GM19468 (cell line): Measurements from ENCODE around the gene FANCC.

Experiments
- ATAC-seq: cut with Tn5 transposase; IDR thresholded peaks from one replicate; pipeline ENCODE4 v1.9.1; 2021; ENCODE audit warnings: mild to moderate bottlenecking, moderate library complexity, moderate number of reproducible peaks; ENCODE audit not compliant: unreplicated experiment; ENCODE audit errors: extremely low read depth

Gene FANCC

DNA sequence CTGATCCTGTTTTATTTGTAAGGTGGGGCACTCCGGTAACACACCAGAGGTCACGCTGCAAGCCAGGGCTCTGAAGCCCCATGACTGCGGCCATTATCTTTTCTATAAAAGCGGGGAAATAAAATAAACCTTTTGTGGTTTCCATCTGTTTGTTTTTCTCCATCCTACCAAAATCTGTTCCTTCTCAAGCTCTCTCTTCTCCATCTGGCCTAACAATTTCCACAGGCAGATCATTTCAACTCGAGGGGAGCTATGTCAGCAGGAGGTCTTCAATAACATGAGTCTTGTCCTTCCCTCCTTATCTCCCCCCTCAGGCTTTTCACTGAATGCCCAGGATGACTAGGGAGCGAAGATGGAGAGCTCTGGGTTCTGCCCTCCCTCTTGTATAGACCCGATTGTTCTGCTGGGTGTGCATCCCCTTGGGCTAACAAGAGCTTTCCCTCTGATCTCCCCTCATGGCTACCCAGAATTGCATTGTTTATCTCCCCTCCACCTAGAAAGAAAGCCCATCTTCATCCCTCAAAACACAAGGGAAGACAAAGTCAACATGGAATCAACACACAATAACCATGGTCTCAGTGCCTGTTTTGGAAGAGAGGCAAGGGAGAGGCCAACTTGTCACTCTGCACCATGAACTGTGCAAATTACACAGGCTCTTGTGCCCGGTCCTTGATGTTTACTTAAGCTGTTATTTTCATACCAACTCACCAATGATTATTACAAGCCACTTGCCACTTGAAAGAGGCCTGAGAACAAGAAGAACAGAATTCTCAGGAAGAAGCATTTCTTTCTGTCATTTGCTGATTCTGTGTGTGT is 187.8 kb downstream of the FANCC start:
- no peak for ATAC-seq

DNA sequence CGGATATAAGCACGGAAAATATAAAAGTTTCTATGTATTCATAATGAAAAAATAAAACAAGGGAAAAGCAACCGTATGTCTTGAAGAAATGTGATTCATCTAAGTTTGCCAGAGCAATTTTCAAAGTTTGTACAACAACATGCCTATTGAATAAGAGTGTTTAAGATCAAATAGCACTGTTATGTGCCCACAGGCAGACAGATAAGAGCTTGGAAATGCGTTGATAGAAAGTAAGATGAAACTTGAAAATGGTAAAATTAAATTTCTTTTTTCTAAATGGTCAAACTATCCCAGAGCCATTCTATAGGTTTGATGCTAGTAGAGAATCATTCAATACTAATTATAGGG is 189.4 kb downstream of the FANCC start:
- no peak for ATAC-seq

DNA sequence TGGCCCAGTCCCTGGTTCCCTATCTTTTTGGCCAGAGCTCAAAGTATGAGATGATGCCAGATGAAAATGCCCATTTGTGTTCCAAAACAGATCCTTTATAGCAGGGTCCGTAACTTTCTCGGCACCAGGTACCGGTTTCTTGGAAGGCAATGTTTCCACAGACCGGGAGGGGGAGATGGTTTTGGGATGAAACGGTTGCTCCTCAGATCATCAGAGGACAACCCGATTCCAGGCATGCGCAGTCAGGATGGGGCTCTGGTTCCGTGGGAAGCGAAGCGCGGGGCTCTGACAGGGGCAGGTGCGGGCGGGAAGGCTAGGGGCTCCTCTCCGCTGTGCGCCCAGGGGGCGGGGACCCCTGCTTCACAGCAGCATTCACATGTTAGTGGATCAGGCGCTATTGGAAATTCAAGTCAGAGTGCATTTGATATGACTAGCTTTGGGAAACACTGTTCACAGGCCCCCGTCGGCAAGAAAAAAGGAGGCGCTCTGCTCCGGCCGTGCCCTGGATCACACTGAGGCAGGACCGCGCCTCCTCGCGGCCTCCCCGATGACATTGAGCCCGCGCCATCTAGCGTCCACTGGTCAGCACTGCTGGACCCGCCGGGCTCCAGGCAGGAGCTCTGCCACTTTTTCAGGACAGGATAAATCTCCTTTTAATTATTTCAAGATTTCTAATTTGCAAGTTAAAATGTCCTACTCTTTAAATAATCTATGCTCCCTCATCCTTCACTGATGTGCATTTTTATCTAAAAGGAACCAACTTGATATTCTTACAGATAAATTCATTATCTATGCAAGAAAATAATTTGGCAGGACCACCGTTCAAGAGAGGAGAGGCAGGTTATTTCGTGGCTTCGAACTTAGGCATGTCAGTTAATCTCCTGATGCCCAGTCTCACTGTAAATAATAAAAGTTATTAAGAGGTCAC is 190.0 kb downstream of the FANCC start:
- ATAC-seq = no peak

DNA sequence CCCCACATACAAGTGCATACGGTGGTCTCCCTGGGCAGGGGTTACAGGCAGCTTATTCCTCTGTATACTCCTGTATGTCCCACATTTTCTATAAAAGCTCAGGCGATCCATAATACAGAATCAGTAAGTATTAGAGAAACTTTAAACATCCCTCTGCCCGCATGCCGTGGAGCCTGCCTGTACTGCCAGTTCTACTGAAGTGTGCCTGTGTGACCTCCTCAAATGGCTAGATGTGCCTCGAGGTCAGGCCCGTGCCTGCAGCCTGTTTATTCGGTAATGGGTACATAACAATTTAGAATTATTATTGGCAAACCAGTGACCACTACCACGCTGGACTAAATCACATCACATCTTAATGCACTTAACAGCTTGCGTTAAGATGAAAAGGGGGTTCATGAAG is 190.8 kb downstream of the FANCC start:
- ATAC-seq = no peak

- no peak for ATAC-seq
These were observed 191.9 kb downstream of the FANCC start for GRCh38 chr9:95125652-95126051.

DNA sequence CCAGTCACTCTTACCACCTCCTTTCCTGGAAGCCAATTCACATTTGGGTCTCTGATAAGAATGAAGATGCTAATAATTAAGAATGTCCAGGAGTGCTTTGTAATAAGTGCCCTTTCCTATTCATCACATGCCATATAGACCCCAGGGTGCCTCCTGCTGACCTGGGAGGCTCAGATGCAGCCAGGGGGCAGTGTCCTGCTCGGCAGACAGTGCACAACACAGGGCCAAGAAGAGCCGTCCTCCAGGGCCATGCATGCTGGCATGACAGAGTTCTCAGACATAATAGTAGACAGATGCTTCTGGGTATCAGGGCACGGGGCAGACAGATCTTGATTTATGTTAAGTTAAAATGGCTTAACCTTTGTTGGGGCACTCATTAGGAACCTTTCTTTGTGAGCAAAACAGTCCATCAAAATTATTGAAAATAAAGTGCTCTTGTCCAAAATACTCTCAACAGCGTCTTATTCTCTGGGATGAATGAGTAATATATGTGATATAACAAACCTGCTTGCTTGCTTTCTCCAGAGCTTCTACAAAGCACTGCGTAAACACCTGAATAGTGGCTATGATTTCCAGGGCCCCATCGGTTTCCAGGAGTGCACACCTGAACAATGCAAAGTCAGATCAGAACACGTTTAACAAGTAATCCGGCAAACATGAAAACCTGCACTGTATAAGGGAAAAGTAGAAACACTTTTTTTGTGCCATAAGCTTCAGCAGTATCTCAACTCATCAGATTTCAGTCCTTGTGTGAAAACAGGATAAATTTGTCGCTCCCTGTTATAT is 192.7 kb downstream of the FANCC start:
- no peak for ATAC-seq

GRCh38 chr9:95120781-95121370 is 196.6 kb downstream of the FANCC start:
- ATAC-seq = no peak

- no peak for ATAC-seq
These were observed 198.9 kb downstream of the FANCC start for GRCh38 chr9:95118596-95118995.

DNA sequence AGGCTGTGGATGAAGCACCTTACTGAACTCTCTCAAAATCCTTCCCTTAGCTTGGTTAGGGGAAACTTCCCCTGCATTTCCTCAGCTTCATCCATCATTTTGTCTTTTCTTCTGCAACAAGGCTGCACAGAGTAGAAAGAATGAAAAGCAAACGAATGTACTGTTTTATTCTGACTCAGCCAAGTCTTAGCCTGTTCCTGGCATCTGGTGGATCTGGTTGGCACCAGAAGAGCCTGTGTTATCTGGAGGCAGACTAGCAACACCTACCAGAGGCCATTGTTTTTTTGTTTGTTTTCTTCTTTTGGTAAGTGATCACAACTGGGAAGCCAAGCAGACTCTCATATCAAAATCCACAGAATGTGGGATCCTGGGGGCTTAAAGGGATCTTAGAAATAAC is 200.7 kb downstream of the FANCC start:
- no peak for ATAC-seq

GRCh38 chr9:95116002-95116807 is 201.3 kb downstream of the FANCC start:
- no peak for ATAC-seq

DNA sequence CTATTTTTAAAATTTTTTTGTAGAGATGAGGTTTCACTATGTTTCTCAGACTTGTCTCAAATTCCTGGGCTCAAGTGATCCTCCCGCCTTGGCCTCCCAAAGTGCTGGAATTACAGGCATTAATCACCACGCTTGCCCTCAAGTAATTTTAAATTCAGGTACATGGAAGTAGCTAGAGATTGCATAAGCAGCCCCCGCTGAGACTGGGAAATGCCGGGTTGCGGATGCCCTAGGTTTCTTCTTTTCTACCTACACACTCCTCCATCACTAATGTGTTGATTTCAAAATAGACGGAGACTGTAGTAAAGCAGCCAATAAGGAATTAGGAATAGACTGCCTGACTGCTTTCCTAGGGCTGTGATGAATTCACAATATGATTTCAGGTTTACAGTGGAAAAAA is 202.4 kb downstream of the FANCC start:
- no peak for ATAC-seq

- no peak for ATAC-seq
These were observed 204.9 kb downstream of the FANCC start for GRCh38 chr9:95112436-95113280.

- no peak for ATAC-seq
These were observed 205.8 kb downstream of the FANCC start for GRCh38 chr9:95111716-95112115.

DNA sequence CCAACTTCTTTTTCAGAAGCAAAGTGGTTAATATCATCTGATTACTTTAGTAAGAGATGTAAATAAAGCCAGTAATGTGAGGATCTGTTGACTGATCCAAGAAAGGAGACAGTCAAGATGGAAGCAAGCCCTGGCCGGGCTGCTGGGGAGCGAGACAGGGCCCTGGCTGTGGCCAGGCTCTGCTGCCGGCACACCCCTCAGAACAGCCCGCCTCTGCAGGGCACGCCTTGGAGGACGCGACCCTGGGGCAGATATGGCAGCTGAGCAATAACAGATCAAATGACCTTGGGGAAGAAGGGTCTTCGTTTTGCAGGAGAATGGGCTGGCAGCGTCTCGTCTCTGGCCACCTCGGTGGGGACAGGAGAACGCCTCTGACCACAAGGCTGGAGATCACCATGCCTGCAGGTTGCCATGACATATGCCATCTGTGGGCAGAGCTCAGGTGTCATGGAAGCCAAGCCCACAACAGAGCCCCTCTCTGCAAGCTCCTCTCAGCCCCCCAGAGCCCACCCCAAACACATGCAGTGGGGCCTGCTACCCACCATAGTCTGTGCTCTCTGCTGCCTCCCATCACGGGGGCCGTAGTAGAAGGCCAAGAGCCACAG is 206.5 kb downstream of the FANCC start:
- ATAC-seq = no peak

DNA sequence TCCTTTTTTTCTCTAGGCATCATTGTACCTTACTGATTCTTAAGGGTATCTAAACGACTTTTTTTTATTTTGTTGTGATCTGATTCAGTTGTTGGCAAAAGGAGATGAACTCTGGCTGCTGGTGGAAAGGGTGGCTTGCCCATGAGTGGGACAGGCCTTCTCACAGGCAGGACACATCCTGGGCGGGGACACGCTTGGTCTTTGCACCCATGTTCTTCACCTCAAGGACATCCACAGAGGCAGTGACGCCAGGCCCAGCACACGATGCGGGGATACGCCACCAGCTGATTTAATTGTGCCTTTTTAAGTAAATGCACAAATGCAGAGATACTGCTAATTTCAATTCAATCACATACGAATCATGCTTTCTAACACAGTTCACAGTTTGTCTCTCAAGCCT is 208.1 kb downstream of the FANCC start:
- ATAC-seq = no peak

DNA sequence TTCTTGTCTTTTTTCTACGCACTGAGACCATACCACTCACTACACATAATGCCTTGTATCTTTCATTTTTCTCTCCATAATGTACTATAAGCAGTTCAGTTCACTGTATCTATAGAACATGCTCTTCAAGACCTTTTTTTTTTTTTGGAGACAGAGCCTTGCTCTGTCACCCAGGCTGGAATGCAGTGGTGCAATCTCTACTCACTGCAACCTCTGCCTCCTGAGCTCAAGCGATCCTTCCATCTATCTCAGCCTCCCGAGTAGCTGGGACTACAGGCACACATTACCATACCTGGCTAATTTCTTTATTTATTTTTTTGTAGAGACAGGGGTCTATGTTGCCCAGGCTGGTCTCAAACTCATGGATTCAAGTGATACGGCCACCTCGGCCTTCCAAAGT is 208.7 kb downstream of the FANCC start:
- no peak for ATAC-seq

DNA sequence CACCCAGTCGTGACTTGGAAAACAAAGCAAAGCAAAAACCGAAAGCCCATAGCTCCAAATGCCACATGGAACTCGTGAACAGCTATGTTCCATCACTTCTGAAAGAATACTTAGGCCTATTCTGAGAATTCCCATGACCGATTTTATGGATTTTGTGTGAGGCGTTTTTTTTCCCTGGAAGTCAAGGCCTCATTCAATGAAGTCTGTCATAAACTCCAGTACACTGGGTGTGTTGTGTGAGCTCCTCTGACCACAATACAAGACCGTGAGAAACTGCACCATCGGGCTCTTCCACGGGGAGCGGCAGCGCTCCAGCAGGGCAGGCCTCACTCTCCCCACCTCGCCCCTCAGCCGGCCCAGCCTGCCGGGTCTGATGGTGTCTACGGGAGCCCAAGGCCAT is 209.5 kb downstream of the FANCC start:
- ATAC-seq = no peak
